Stimulated activated CD4-positive, alpha-beta T cell treated with anti-CD3 and anti-CD28 coated beads, Interleukin-2, amount 100 ng/mL, for 24 hours (primary cell): ENCODE measurements around the gene DLGAP1.

Experiments
- DNase-seq, 2 donors: peaks; one replicate each; pipeline ENCODE4 v3.0.0-alpha.2; 2020

The DLGAP1 gene

DNA sequence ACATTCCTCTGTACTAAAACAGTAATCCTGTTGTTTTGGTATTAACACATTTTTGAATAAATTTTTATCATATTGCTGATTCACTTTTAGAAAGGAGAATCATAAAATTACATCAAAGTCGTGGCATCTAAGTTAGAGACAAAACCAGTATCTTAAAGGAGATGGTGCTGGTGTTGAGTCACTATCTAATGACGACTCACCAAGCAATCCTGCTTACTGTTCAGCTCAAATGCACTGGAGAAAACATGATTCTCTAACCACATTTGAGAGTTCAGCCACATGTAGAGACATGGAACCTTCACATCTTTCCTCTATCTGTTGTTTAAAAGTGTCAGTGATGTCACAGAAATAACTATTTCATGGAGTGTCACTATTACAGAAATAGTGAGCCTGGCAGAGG is 531.4 kb downstream of the DLGAP1 start:
- no peak for DNase-seq

DNA sequence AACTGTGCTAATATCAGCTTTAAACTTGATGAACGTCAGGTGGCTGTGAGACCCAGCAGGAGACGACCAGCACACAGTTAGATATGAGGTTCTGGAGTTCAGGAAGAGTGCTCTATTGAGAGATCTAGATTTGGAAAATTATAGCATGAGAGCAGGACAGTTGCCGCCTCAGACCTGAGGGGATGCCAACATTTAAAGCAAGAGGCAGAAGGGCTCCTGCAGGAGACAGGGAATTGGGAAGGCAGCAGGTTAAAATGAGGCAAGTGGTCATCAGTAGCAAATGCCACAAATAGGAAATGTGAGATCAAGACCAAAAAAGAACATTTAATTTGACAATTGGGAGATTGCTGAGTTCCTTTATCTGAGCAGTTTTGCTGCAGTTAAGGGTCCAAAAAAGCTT is 533.3 kb downstream of the DLGAP1 start:
- DNase-seq = no peak

DNA sequence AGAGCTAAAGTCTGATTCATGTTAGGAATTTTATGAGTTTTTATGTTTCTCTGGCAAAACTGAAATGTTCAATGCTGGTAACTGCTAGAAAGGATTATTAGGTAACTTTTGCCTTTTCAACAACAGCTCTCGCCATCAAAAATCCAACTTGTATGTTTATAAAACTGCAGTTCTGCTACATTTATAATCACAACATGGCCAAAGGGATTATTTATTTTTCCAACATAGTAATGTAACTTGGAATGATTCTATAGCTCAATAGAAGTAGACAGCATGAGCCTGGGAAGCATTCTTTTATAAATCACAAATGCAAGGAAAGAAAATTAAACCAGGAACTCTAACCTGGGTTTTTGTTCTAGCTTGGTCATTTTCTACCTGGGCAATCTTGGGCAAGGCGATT is 534.3 kb downstream of the DLGAP1 start:
- DNase-seq = no peak

DNA sequence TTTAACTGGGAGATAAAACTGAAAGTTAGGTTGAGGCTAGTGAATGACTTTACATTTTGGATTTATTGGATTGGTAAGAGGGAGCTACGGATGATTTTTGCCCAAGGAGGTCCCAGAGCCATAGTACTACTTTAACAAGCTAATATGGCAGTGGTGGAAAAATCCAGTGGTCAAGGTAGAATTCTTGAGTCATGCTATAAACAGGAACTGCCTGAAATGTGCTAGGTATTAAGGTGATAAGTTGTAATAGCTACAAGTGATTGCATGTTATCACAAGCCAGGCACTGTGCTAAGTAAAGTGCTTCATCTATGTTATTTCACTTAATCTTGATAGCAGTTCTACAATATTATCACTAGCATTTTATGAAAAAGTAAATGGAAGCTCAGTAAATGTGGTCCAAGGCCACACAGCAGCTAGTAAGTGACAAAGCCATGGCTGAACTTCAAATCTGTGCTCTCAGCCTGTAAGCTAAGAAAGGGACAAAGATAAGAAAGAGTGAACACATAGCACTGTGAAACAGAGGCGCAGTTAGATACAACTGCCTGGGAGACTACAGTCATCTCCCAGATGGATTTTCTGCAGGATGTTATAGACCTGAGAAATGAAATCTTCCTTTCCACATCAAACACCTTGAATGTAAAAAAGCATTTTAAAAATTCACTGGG is 535.6 kb downstream of the DLGAP1 start:
- no peak for DNase-seq

DNA sequence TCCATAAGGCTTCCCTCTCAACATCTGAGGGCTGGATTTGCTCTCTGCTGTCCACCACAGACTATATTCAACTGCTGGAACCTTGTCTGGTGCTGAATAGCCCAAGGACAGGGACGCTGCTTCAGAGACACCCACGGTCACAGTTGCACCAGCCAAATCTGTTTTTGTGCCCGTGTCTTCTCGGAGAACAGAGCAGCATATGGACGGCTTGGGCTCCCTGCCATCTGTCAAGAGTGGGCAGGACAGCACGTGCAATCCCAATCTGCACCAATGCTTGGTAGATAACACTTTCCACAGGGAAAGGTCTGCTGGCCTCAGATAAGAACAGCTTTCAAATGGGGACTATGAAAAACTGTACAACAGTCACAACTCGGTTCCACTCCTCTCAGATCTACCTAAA is 539.0 kb downstream of the DLGAP1 start:
- DNase-seq = no peak

DNA sequence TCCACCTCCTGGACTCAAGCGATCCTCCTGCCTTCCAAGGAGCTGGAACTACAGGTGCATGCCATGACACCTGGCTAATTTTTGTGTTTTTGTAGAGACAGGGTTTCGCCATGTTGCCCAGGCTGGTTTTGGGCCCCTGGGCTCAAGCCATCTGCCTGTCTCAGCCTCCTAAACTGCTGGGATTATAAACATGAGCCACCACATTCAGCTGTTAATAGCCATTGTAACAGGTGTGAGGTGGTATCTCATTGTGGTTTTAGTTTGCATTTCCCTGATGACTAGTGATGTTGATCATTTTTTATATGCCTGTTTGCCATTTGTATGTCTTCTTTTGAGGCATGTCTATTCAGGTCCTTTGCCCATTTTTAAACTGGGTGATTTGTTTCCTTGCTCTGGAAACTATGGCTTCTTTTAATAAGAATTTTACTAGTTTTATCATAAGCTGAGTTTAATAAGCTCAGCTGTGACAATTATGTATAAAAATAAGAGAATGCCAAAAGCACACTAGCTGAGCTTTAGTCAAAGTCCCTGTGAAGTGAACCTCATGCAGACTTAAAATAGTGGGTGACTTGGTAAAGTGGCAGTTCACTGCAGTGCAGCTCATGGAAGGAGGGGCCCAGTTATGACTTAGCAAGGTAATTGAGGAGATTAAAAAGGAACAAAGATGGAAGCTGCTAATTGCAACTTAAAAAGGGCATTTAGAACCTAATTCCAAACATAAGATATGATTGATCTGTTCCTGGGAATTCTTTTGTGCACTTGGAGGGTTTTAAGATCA is 540.1 kb downstream of the DLGAP1 start:
- DNase-seq = no peak

DNA sequence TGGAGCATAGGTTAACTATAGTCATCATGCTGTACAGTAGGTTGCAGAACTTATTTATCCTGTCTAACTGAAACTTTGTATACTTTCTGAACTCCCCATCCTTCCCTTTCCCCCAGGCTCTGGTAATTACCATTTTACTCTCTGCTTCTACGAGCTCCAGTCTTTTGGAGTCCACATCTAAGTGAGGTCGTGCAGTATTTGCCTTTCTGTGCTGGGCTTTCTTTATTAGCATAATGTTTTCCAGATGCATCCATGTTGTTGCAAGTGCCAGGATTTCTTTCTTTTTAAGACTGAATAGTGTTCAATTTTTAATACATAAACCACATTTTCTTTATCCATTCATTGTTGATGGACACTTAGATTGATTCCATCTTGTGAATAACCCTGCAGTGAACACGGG is 541.0 kb downstream of the DLGAP1 start:
- no peak for DNase-seq

DNA sequence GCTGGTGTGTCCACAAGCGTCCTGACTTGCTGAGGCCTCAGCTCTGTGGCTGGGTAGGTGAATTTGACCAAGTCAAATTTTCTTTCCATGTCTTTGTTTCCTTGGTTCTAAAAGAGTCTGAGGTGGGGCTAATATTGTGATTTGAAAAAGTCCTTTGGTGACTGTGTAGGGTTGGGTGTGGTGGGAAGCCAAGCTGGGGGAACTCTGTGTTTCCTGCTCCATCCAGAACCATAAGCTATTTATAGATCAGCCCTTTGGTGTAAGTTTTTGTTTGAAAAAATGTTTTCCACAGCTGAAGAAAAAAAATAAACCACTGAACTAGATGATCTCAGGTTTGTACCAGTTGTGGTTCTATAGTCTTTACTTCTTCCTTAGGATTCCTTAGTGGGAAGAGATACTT is 542.4 kb downstream of the DLGAP1 start:
- no peak for DNase-seq

DNA sequence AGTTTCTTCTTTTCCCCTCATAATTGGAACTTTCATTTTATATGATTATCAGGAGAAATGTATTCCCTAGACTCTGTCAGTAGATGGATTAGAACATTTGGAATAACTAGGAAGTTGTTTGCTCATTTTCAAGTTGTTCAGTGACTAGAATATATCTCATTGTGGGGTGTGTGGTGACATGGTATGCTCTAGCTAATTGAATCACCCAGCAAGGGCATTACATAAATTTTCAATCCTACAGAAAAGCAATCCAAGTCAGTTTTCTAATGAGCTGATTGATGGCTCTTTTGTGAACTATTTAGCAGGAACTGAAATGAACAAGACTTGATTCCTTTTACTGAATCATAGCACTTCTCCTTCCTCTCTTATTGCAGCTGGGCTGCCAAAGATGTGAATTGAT is 543.7 kb downstream of the DLGAP1 start:
- DNase-seq = no peak

DNA sequence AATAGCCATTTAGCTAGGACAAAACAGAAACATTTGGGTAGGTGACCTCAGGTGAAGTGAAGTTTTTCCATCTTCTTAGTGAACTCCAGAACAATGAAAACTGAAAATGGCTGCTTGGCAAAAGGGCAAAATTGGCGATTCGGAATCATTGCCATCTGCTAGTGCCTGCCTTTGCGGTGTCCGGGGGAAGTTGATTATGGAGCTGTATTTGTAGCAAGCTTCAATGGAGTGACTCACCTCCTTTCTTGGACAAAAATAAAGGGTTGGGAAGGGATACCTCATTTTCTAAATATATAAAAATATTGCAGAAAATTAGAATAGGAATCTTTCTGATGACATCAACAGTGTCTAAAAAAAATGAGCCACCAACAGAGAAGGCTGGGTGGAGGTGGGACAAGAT is 544.6 kb downstream of the DLGAP1 start:
- DNase-seq = no peak

DNA sequence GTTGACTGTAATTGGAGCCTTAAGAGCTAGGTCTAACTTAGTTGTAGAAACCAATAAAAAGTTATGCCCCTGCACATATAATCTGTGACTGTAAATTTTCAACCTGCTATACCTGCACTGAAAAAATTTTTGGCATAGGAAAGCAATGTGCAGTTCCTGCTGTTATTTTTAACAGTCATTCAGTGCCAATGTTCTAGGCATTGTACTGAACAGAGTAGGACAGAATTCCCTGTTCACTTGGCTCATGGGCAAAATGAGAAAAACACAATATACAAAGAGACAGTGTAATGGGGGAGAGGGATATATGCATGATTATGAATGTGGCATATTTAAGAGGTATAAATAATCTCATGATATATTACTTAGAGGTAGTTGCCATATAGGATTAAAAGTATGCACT is 547.2 kb downstream of the DLGAP1 start:
- no peak for DNase-seq

DNA sequence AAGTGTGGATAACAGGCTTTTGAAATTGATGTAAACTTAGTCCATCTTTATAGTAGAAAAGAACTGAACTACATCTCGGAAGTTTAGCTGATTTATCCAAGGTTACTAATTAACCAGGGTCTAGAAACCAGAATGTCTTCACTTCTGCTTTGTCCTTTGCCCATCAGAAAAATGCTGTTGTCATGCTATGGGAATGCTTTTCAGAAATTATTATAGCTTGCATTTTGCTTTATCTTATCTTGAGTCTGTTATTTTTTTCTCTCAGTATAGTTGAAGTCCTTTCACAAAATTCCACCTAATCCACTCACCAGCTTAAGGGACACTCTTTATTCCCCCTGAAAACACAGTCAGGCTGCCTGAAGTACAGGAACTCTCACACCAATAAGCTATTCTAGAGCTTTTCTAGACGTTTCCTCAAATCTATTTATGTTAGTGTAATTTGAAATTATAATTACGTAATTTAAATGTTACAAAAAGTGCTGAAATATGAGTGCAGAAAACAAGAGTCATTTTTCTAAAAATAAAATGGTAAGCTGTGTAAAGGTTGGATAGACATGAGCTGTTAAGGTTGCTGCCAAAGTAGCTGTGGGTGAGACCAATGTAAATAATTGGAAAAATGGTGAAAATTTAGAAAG is 548.9 kb downstream of the DLGAP1 start:
- no peak for DNase-seq

DNA sequence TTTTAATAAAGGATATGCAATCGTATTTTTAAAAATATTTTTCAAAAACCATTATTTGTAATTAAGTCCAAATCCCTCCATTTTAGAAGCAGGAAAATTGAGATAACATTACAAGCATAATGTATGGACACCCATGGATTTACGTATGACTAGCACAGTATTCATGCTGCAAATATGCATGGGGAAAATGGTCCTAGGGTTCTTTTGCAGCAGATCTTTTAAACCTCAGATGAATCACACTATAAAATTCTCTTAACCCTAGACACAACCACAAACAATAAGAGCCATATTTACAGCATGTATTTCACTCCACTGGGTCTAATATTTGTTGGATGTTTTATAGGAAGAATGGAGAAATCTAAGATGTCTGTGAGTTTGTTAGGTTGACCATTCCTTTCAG is 551.8 kb downstream of the DLGAP1 start:
- DNase-seq = no peak

DNA sequence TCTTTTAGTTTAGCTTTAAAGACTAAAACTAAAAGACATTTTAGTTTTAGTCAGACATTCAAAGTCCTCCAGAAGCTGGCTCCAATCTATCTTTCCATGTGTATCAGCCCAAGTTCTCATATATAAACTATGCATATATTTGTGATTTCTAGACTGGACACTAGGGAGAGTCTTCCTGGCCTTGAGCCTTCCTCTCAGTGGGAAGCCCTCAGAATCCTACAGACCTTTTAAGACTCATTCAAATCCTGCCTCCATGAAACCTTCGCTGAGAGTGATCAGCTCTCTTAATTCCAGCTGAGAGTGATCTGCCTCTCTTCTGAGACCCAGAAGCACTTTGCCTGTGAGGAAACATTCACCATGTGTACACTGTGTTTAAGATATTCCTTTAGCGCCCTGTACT is 552.4 kb downstream of the DLGAP1 start:
- DNase-seq = no peak

DNA sequence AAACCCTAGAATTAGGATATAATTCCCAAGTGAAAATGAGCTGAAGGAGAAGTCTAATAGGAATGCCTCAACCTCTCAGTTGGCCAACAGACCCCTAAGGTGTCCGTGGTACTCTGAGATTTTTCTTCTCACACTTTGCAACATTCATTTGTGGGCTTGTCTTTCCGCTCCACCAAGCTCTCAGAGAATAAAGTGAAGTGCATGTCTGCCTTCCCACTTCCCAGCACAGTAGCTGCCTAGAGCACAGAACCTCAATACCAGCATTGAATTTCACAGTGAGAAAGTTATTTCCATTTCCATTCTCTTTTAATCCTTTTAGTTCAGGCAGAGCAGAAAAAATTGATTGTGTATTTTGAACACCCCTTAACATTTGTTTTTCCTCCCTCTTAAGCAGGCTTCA is 553.3 kb downstream of the DLGAP1 start:
- DNase-seq = no peak

DNA sequence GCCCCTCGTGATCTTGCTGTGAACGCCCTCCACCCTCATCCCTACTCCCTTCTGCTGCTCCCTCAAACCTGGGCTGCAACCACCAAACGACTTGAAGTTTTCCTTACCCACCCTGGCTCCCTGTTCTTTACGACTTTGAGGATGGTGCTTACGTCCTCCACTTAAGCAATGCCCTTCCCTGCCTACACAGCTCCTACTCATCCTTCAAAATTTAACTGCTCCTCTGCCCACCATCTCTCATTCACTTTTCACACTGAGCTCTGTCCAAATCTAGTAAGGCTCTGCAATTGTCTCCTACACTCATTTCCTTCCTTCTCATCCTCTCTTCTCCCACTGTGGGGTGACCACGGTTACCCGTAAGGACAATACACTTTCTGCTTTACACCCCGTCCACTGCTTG is 554.1 kb downstream of the DLGAP1 start:
- no peak for DNase-seq

DNA sequence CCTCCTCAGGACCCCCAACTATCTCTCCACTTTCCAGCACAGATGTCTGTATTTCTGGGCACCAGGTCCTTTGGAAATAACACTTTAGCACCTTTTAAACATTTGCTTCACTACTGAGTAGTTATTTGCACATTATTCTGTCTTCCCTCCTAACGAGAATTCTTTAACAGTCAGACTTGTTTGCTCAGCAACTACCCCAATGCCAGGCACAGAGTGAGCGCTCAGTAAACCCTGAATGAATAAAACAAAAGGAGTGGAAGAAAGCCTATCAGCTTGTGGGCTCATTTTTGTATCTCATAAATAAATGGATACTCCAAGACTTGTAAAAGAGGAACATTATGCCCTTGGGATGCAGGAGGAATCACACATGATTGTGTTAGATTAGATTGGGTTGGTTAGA is 554.8 kb downstream of the DLGAP1 start:
- DNase-seq = no peak

DNA sequence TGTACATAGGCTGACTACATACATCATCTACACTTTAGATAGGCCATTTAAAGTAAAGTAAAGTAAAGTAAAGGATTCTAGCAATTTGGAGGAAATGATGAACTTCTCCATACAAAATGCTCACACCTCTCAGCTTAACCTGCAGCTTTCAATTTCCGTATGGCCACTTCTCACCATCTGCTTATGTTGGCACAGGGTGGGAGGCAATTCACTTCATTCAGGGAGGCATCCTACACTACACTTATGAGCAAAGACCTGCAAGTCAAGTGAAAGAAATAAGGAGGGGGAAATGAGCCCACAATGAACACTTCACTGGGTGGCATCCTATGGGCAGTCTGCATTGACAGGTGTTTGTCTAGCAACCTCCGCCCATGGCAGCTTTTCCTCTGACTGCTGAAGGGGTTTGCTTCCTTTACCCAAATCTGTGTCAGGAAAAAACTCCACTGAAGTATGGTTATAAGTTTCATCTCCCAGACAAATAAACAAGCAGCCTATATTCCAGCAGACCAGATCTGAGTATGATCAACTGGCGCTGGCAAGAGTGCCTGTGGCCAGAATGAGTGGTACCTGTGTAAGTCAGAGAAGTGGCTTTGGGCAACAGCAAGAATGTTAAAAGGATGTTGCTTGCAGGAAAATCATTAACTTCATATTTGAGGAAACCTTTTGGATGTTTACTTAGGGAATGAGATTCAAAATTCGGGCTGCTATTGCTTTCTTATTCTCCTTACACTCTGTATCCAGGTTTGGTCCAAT is 556.1 kb downstream of the DLGAP1 start:
- no peak for DNase-seq

DNA sequence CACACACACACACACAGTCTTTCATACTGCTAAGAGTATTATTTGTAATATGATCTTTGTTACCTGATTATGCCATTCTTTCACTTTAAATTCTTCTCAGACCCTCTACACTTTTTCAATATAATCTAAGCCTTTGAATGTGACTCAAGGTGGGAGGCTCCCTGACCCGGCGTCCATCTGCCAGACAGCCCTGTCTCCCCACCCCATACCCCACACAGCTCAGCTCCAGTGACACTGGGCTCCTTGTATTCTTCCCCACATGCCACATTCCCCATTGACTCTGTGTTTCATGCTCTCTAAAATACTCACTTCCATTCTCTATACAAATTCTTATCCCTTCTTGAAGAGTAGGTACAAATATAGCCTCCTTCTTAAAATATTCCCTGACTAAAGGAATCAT is 563.0 kb downstream of the DLGAP1 start:
- no peak for DNase-seq

DNA sequence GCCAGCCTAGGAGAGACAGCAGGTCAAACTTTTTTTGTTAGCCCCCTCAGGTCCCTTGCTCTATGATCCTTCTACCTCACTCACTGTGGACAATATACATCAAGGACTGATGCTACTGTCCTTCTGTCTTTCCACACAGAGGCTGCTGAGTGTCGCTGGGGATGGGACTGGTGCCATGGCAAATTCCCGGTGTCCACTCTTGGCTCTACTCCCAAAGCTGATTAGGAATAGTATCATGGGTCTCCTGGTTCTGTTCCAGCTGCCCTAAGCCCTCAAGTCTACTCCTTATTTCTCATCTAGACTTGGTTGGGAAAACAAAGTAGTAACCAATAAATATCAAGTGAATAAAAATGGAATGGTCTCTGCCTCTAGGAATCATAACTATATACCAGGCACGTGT is 563.9 kb downstream of the DLGAP1 start:
- no peak for DNase-seq

DNA sequence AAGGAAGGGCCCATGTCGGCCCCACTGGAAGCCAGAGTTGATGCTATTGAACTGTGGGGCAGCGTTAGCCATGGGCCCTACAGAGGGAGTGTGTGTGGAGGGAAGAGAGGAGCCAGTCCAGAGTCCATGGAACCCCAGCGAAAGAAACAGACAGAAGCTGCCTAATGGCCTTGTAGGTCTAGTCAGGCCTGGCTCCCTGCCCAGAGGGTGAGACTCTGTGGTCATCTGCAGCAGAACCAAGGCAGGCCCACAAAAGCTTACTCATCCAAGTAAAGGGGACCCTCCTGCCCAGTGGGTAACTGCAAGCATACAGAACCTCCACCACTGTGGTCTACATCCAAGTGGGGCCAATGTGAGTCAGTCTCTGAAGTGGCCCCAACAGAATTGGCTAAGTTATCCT is 565.3 kb downstream of the DLGAP1 start:
- no peak for DNase-seq

DNA sequence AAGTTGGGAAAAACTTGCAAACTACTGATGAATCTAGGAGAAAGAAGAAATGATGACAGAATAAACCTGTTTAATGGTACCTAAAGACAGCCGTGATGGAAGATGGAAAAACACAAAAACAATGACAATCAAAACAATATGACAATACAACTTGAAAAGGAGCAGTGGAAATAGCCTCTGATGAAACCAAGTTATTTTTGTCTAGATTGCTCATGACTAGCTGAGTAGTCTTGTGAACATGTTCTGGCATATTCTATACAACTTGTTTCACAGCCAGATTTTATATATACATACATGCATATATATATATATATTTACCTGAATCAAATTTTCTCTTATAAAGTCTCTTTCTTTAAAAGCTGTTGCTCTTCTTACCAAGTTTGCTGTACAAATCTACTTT is 566.0 kb downstream of the DLGAP1 start:
- DNase-seq = no peak

DNA sequence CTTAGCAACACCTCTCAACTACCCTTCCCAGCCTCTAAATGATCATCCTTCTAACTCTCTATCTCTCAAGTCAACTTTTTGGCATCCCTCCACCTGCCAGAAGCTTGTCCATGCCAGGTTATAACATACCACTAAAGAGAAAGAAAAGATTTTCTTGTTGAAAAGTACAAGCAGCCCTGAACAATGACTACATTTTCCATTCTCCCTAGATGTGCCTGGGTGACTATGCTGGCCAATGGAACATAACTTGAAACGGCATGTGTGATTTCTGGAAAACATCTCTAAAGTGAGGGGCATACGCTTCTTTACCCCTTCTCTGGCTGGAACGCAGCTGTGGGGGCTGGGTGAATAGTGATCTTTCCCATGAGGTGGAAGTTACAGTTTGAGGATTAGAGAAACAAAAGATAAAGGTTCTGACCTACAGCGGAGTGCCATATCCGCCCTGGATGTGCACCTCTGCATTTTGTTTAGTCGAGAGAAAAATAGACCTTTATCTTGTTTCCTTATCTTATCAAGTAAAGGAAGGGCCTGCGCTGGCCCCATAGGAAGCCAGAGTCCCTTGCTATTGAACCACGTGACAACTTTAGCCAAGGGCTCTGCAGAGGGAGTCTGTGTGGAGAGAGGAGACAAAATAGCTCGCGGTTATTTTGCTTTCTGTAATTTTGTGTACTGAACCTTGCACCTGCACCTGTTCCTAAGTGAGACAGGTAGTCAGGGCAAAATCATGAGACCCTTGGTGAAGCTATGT is 568.4 kb downstream of the DLGAP1 start:
- DNase-seq = no peak
